GM18868 (cell line): ENCODE measurements around the gene FAM20C.
"Not testable (repeated sequence)": the region's sequence is repeated elsewhere in the genome, so short reads cannot be mapped to it uniquely, and the experiment has no call there.

Experiments
- ATAC-seq: cut with Tn5 transposase; IDR thresholded peaks from one replicate; pipeline ENCODE4 v1.9.1; 2021; ENCODE audit warnings: mild to moderate bottlenecking, moderate library complexity; ENCODE audit not compliant: unreplicated experiment

Gene FAM20C

GRCh38 chr7:171912-172515 is 20.4 kb upstream of the FAM20C start:
- no peak for ATAC-seq

- ATAC-seq = no peak
Measured at GRCh38 chr7:173209-173918, 19.0 kb upstream of the FAM20C start.

GRCh38 chr7:174716-175115 is 17.7 kb upstream of the FAM20C start:
- ATAC-seq = no peak

GRCh38 chr7:175955-176354 is 16.4 kb upstream of the FAM20C start:
- ATAC-seq = no peak

GRCh38 chr7:176381-176780 is 16.0 kb upstream of the FAM20C start:
- ATAC-seq = no peak

- ATAC-seq = no peak
Measured at GRCh38 chr7:176786-177459, 15.4 kb upstream of the FAM20C start.

- ATAC-seq = no peak
Measured at GRCh38 chr7:178444-178843, 13.9 kb upstream of the FAM20C start.

- no peak for ATAC-seq
Measured at GRCh38 chr7:179209-179681, 13.1 kb upstream of the FAM20C start.

GRCh38 chr7:179948-180694 is 12.2 kb upstream of the FAM20C start:
- ATAC-seq = no peak

- no peak for ATAC-seq
Measured at GRCh38 chr7:181738-182137, 10.6 kb upstream of the FAM20C start.

GRCh38 chr7:182502-182901 is 9.9 kb upstream of the FAM20C start:
- not testable (repeated sequence) for ATAC-seq

- no peak for ATAC-seq
Measured at GRCh38 chr7:183496-184292, 8.7 kb upstream of the FAM20C start.

- ATAC-seq = no peak
Measured at GRCh38 chr7:184294-185264, 7.8 kb upstream of the FAM20C start.

GRCh38 chr7:186516-187113 is 5.8 kb upstream of the FAM20C start:
- no peak for ATAC-seq

GRCh38 chr7:187227-187927 is 5.0 kb upstream of the FAM20C start:
- ATAC-seq = no peak

- no peak for ATAC-seq
Measured at GRCh38 chr7:188174-188573, 4.2 kb upstream of the FAM20C start.

- ATAC-seq = no peak
Measured at GRCh38 chr7:188727-189500, 3.5 kb upstream of the FAM20C start.

GRCh38 chr7:189719-190118 is 2.7 kb upstream of the FAM20C start:
- no peak for ATAC-seq
